HG03159 (cell line): ENCODE data around the gene PCDH11X.
"Not testable (repeated sequence)": the region's sequence is repeated elsewhere in the genome, so short reads cannot be mapped to it uniquely, and the experiment has no call there.

ENCODE experiments used
- ATAC-seq: cut with Tn5 transposase; IDR thresholded peaks from one replicate; pipeline ENCODE4 v1.9.1; 2021; ENCODE audit warnings: mild to moderate bottlenecking, moderate library complexity; ENCODE audit not compliant: unreplicated experiment

The PCDH11X gene

GRCh38 chrX:91779135-91779534 is at the start of gene PCDH11X:
PCDH11X (plus strand) TSS chrX:91779375; CDS start chrX:91835505, 56,130 bp downstream.
- ATAC-seq, result not testable (repeated sequence)

GRCh38 chrX:91747446-91747845 is 31.7 kb upstream of the PCDH11X start:
- not testable (repeated sequence) for ATAC-seq

DNA sequence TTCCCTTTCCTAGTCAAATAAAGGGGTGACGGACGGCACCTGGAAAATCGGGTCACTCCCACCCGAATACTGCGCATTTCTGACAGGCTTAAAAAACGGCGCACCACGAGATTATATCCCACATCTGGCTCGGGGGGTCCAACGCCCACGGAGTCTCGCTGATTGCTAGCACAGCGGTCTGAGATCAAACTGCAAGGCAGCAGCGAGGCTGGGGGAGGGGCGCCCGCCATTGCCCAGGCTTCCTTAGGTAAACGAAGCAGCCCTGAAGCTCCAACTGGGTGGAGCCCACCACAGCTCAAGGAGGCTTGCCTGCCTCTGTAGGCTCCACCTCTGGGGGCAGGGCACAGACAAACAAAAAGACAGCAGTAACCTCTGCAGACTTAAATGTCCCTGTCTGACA is 26.2 kb upstream of the PCDH11X start:
- not testable (repeated sequence) for ATAC-seq

DNA sequence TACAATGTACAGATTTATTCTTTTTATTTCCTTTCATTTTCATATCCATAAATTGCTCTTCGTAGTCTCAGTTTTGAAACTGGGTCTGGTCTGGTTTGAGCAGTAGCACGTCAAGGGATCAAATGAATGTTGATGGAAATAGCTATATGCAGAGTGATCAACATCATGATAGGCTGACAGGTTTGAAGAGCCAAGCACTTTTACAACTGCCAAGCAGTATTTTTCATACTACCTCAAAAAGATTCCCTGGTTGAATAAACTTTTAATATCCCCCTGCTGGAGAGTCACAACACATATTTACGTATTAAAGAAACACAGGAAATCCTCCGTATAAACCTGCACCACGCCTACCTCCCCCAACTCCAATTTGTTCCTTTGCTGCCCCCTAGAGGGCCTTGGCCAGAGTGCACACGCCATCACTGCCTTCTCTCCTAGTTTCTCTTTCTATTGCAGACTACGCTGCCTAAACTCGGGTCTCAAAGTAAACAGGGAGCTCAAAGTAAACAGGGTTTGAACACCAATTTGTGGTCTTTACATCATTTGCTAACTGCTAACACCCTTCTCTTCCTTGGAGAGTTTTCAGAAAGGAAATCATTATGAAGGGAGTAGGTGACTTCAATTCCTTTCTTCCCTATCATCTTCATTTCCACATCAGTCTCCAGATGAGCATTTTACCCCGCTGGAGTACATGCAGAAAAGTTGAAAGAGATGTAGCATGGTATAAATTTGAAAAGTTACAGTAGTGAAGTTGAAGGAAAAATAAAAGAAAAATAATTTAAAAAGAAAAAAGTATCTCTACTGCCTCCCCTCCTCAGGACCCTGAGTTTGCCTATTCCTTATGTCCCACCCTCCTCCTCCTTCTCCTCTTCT is 8.3 kb upstream of the PCDH11X start:
- ATAC-seq, result peak; percentile 100

- ATAC-seq, result not testable (repeated sequence)
Measured at GRCh38 chrX:91773943-91774342, 5.2 kb upstream of the PCDH11X start.

DNA sequence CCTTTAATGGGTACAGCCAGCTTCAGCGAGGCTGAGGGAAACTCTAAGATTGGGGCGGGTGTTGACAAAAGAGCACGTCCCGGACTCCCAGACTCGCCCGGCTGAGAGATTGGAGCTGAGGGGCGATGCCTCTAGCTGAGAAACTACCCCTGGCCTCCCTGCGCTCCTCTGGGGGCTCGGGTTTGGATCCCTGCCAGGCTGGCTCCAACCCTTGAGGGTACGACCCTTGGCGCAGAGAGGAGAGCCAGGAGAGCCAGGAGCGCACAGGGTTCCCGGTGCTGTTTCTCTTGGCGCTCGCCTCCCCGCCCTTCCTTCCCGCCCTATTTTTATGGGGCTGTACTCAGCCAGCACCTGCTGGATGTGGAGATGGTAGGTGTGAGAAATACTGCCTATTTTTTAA is 833 bp downstream of the PCDH11X start:
- not testable (repeated sequence) for ATAC-seq

- ATAC-seq, result not testable (repeated sequence)
Measured at GRCh38 chrX:91780698-91781097, 1.5 kb downstream of the PCDH11X start.

DNA sequence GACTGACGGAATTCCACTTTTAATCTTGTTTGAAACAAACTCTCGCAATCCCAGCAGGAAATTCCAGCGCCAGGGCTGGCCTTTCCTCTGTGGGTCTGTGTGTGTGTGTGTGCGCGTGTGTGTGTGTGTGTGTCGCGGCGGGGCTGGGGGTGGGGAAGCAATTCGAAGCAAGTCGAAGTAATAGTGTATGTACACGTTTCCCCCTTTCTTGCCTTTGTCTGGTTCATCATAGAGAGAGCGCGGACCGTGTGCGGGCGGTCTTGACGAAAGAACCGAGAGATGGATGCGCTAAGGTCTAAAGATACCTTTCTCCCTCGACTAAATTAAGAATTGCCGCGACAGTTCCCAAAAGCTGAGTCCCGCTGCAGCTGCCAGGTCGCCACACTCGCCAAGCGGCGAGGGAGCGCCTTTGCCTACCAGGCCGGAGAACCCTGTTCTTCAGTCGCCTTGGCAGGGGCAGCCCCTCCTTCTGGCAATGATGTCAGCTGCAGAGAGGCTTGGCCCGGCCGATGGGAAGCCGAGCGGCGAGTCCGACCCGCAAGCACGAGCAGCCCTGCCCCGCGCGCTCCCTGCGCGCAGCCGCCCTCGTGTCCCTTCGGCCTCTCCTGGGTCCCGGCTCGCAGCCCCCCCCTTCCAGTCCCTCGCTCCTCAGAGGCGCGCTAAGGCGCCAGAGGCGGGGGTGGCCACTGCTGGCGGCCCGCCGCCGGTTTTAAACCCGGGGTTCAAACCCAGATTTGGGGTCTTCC is 2.6 kb downstream of the PCDH11X start:
- not testable (repeated sequence) for ATAC-seq

- not testable (repeated sequence) for ATAC-seq
Measured at GRCh38 chrX:91782825-91783224, 3.6 kb downstream of the PCDH11X start.

DNA sequence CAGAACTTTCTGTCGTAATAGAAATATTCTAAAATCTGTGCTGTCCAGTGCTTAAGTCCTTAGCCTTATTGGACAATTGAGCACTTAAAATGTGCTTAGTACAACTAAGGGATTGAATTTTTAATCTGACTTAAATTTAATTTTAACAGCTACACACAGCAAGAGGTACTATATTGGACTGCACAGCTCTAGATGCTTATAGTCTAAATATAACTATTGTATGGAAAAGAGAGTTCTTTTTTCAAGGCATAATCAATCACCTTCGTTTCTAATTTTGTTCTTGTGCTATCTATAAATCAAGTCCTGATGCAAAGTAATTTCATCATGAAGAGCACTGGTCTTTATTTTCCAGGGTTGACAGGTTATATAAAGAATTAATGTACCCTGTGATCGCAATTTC is 38.4 kb downstream of the PCDH11X start:
- ATAC-seq, result not testable (repeated sequence)

DNA sequence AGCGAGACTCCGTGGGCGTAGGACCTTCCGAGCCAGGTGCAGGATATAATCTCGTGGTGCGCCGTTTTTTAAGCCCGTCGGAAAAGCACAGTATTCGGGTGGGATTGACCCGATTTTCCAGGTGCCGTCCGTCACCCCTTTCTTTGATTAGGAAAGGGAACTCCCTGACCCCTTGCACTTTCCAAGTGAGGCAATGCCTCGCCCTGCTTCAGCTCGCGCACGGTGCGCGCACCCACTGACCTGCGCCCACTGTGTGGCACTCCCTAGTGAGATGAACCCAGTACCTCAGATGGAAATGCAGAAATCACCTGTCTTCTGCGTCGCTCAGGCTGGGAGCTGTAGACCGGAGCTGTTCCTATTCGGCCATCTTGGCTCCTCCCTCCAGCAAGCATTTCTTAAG is 46.1 kb downstream of the PCDH11X start:
- ATAC-seq, result not testable (repeated sequence)
